Sigmoid colon (tissue), 7 donors: Measurements from ENCODE around the gene DLGAP4. TPM values are rescaled to one million over a fixed set of nuclear protein-coding genes. Genes with fewer than 3 reads are reported as not detected.

ENCODE experiments used
- DNase-seq: peaks from one replicate; pipeline ENCODE4 v3.0.0-alpha.2; 2019
- H3K27ac ChIP-seq, 4 donors: fragments of 200-600 bp; sonication (generic); one replicate each; pipeline ENCODE4 v1.5.1; 2016 to 2019; ENCODE audit warnings: mild to moderate bottlenecking in 1 of 4
- H3K27me3 ChIP-seq, 3 donors: fragments of 200-600 bp; sonication (generic); one replicate each; pipeline ENCODE4 v1.5.1; 2019; ENCODE audit warnings: mild to moderate bottlenecking in 1 of 3
- H3K36me3 ChIP-seq, 4 donors: fragments of 200-600 bp; sonication (generic); one replicate each; pipeline ENCODE4 v1.5.1; 2016 to 2019
- H3K4me1 ChIP-seq, 4 donors: fragments of 200-600 bp; sonication (generic); one replicate each; pipeline ENCODE4 v1.5.1; 2017 to 2019
- H3K4me3 ChIP-seq, 4 donors: fragments of 200-600 bp; sonication (generic); one replicate each; pipeline ENCODE4 v1.5.1; 2017 to 2019; ENCODE audit warnings: mild to moderate bottlenecking in 2 of 4, moderate library complexity in 1 of 4
- H3K9me3 ChIP-seq, 4 donors: fragments of 200-600 bp in 3 of 4; sonication (generic) in 3 of 4; one replicate each; pipeline versions ENCODE4 v1.5.1 to v1.6.1; 2013 to 2019
- CTCF ChIP-seq, 4 experiments: fragments of 450-650 bp in 3 of 4; fragments of 200-600 bp in 1 of 4; IDR thresholded peaks; one replicate each; pipeline ENCODE4 v1.5.1; 2016 to 2019; ENCODE audit warnings: antibody characterized with exemption in 4 of 4, mild to moderate bottlenecking in 3 of 4, moderate library complexity in 2 of 4
- EP300 ChIP-seq, 4 donors: sonication (generic); formaldehyde crosslinking; IDR thresholded peaks; one replicate each; pipeline ENCODE4 v1.6.1; 2017; ENCODE audit warnings: antibody characterized with exemption in 4 of 4
- POLR2A ChIP-seq, 2 donors: fragments of 450-650 bp; IDR thresholded peaks; one replicate each; pipeline ENCODE4 v1.6.1; 2016; ENCODE audit warnings: antibody characterized with exemption in 2 of 2, mild to moderate bottlenecking in 2 of 2, moderate library complexity in 2 of 2
- POLR2AphosphoS5 ChIP-seq, 4 donors: sonication (generic); formaldehyde crosslinking; IDR thresholded peaks; one replicate each; pipeline ENCODE4 v1.6.1; 2017; ENCODE audit warnings: antibody characterized with exemption in 4 of 4
- WGBS, 2 donors: extraction: QIAGEN DNeasy Blood & Tissue Kit; methylation state at CpG; one replicate each; pipeline ENCODE4 v1.1.7; 2013; 5-methylcytosine and 5-hydroxymethylcytosine counted together
- intact Hi-C: fragments of 100-400 bp; cut with DNase I; formaldehyde crosslinking; loops from one replicate; pipeline ENCODE4 v1.15.1; 2023
- polyA plus RNA-seq, 3 donors: library from polyadenylated mRNA; stranded (reverse); fragments of 200-250 nt; gene quantifications; one replicate each; pipeline ENCODE4 v1.2.3, GENCODE V29; 2013
- total RNA-seq, 4 donors: library from RNA; depleted of rRNA; stranded (reverse); fragments of >200 nt; gene quantifications; one replicate each; pipeline ENCODE4 v1.1.0, GENCODE V29; 2016
- donor health status: healthy with polysubstance abuse.
- donor health status: Bipolar disorder and iron deficiency.
- donor health status: healthy.

Gene DLGAP4
- total and polyA plus RNA-seq, 7 donors = 21.0 to 60.7 (median 36.9) TPM

DNA sequence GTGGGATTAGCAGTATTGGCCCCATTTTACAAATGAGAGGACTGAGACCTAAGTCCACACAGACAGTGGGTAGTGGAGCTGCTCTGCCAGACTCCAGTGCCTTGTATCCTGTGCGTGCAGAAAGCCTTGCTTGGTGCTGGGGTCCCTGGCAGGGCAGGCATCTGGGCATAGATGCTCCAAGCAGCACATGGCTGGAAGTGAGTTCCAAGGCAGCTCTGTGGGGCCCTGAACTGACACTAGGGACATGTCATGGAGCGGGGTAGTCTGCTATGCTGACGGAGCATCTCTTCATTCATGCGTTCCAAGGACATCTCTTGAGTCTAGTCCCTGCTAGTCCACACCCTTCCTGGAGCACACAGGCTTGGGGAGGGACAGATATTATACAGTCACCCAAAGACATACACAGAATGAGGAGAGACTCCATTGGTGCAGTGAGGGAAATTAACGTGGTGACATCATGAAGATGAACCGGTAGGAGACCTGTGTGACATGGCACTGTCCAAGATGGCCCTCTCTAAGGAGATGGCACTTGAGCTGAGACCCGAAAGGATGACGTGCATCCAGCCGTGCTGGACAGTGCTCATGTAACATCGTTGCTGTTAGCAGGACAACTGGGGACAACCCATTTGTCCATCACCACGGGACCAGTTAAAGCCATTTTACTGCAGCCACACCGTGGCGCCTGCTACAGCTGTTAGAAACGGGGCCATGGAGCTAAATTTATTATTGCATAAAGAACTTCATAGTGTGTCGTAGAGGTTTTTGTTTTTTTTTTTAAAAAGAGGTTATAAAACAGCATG lies 65.1 kb downstream of the DLGAP4 start:
- H3K4me1 ChIP-seq = no peaks in the 10 kb centered on the region
- WGBS, 2 donors = 68 to 78% methylated on average over 15 of the region's 15 CpGs
- TF ChIP-seq POLR2A (IDR thresholded peaks at IDR 0.05) (no peak), CTCF (IDR thresholded peaks at IDR 0.05) (no peak), EP300 (IDR thresholded peaks at IDR 0.05) (no peak)
- no peak overlapping the region for H3K27ac ChIP-seq
- no peaks in the 10 kb centered on the region for H3K9me3 ChIP-seq
- no peak for DNase-seq
- peaks cover 0 to 26% (median 0%) of the 10 kb centered on the region in 3 donors for H3K27me3 ChIP-seq
- no peaks in the 10 kb centered on the region for H3K36me3 ChIP-seq
- H3K4me3 ChIP-seq = no peak overlapping the region
- intact Hi-C loops = no loop called here

GRCh38 chr20:36372666-36373065 lies 66.5 kb downstream of the DLGAP4 start:
- no peak overlapping the region for H3K4me3 ChIP-seq
- H3K36me3 ChIP-seq = no peaks in the 10 kb centered on the region
- no peak overlapping the region for H3K27ac ChIP-seq
- no peak for DNase-seq
- TF ChIP-seq POLR2A (IDR thresholded peaks at IDR 0.05) = no peak
- TF ChIP-seq CTCF (IDR thresholded peaks at IDR 0.05) = no peak
- TF ChIP-seq POLR2AphosphoS5 (IDR thresholded peaks at IDR 0.05) = no peak
- TF ChIP-seq EP300 (IDR thresholded peaks at IDR 0.05) = no peak
- no peaks in the 10 kb centered on the region for H3K4me1 ChIP-seq
- intact Hi-C loops = no loop called here
- 38 to 57% methylated on average over 7 of the region's 7 CpGs for WGBS, 2 donors
- no peaks in the 10 kb centered on the region for H3K9me3 ChIP-seq
- H3K27me3 ChIP-seq = peaks cover 0 to 20% (median 0%) of the 10 kb centered on the region in 3 donors

DNA sequence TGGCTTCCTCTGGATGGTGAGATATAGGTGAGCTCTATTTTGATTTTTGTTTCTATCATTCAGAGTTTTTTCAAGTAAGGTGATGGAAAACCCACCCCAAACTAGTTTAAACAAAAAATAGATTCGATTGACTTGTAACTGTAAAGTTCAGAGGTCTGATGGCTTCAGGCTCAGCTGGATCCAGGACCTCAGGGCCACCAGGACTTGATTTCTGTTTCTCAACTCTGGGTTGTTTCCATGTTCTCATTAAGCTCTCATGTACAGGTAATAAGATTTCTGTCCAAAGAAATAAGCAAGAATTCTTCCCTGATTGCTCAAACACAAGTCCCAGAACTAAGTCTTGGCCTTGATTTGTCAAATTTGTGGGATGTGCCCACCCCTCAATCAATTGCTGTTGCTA lies 67.0 kb downstream of the DLGAP4 start:
- no peak overlapping the region for H3K27ac ChIP-seq
- peaks cover 0 to 20% (median 0%) of the 10 kb centered on the region in 3 donors for H3K27me3 ChIP-seq
- WGBS, 2 donors = 63 to 82% methylated on average over 1 of the region's 1 CpG
- DNase-seq = no peak
- H3K9me3 ChIP-seq = no peaks in the 10 kb centered on the region
- no peaks in the 10 kb centered on the region for H3K4me1 ChIP-seq
- TF ChIP-seq POLR2AphosphoS5 (IDR thresholded peaks at IDR 0.05) = no peak
- no peaks in the 10 kb centered on the region for H3K36me3 ChIP-seq
- intact Hi-C loops = no loop called here
- H3K4me3 ChIP-seq = no peak overlapping the region

GRCh38 chr20:36374995-36375394 lies 68.9 kb downstream of the DLGAP4 start:
- TF ChIP-seq POLR2A (IDR thresholded peaks at IDR 0.05) (no peak), EP300 (IDR thresholded peaks at IDR 0.05) (no peak), POLR2AphosphoS5 (IDR thresholded peaks at IDR 0.05) (no peak), CTCF (IDR thresholded peaks at IDR 0.05) (no peak)
- 62 to 76% methylated on average over 4 of the region's 4 CpGs for WGBS, 2 donors
- no peak for DNase-seq
- intact Hi-C loops = no loop called here
- Histone ChIP-seq H3K27me3 (peaks cover 0 to 17% (median 0%) of the 10 kb centered on the region in 3 donors), H3K4me3 (no peak overlapping the region), H3K9me3 (no peaks in the 10 kb centered on the region), H3K4me1 (no peaks in the 10 kb centered on the region), H3K27ac (no peak overlapping the region), H3K36me3 (no peaks in the 10 kb centered on the region)

DNA sequence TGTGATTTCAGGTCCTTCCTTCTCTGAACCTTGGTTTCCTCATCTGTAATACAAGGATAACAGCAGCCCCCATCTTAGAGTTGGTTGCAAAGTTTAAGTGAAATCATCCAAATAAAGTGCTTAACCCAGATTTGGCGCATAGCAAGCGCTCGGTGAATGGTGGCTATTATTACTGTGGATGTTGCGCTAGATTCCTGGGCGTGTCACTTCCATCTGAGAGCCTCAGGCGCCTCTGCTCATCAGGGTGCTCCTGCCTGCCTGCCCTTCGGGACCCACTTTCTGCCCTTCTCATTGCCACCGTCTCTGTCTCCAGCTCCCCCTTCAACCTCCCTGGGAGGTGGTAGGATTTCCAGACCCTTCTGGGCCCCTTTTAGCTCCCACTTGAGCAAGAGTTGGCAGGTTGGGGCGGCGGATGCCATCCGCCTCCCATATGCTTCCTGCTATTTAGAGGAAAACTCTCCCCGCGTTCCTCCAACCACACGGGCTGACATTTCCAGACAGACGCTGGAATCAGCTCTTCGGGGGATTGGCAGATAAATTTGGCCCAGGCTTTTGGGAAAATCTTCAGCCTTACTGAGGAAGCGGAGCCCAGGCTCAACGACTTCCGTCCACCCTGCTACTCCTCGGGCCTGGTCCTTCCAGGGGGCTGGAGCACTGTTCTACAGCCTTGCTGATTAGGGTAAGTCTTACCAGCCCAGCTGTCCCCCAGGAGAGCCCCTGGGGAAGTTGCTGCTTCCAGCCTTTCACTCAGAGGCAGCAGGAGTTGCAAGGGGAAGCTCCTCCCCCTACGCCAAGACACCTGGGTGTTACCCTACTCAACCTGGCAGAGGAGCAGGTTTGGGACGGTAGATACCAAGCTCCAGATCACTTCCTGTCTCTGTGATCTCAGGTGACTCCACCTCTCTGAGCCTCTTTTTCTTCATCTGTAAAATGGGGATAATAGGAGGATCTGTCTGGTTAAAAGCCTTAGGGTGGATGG lies 71.5 kb downstream of the DLGAP4 start:
- intact Hi-C loops = no loop called here

More for the DNA sequence above, 71.5 kb downstream of the DLGAP4 start:
- no peak overlapping the region for H3K27ac ChIP-seq
- TF ChIP-seq POLR2AphosphoS5 (IDR thresholded peaks at IDR 0.05) (no peak), CTCF (IDR thresholded peaks at IDR 0.05) (no peak), EP300 (IDR thresholded peaks at IDR 0.05) (no peak), POLR2A (IDR thresholded peaks at IDR 0.05) (no peak)
- 61 to 68% methylated on average over 22 of the region's 22 CpGs for WGBS, 2 donors
- no peaks in the 10 kb centered on the region for H3K4me1 ChIP-seq
- DNase-seq = no peak
- peaks cover 0 to 14% (median 0%) of the 10 kb centered on the region in 3 donors for H3K27me3 ChIP-seq
- no peaks in the 10 kb centered on the region for H3K36me3 ChIP-seq
- H3K4me3 ChIP-seq = no peak overlapping the region
- H3K9me3 ChIP-seq = peaks cover 0 to 3% (median 0%) of the 10 kb centered on the region in 4 donors
